Spleen (tissue), 3 donors: Measurements from ENCODE around the gene DST.

ENCODE experiments used
- POLR2A ChIP-seq, 3 donors: fragments of 450-650 bp; IDR thresholded peaks; one replicate each; pipeline ENCODE4 v1.5.1; 2017; ENCODE audit warnings: antibody characterized with exemption in 3 of 3, mild to moderate bottlenecking in 1 of 3
- POLR2AphosphoS5 ChIP-seq, 3 donors: sonication (generic); formaldehyde crosslinking; IDR thresholded peaks; one replicate each; pipeline ENCODE4 v1.5.1; 2017; ENCODE audit warnings: antibody characterized with exemption in 3 of 3

GRCh38 chr6:56480246-56480645 is 162.4 kb downstream of the DST start:
- TF ChIP-seq POLR2A (IDR thresholded peaks at IDR 0.05) (no peak), POLR2AphosphoS5 (IDR thresholded peaks at IDR 0.05) (no peak)
